GM19328 (cell line): ENCODE data around the gene CCND1.

Experiments
- ATAC-seq: cut with Tn5 transposase; IDR thresholded peaks from one replicate; pipeline ENCODE4 v1.9.1; 2021; ENCODE audit warnings: mild to moderate bottlenecking, moderate library complexity; ENCODE audit not compliant: unreplicated experiment

Gene CCND1

GRCh38 chr11:69640995-69641581, at the start of gene CCND1:
Gene CCND1, plus strand, starts transcription at chr11:69641156. Its CDS starts 158 bp downstream, at chr11:69641314.
- ATAC-seq: no peak

- no peak for ATAC-seq
Observed at GRCh38 chr11:69592986-69593650, 47.8 kb upstream of the CCND1 start.

GRCh38 chr11:69593851-69594250, 47.1 kb upstream of the CCND1 start:
- no peak for ATAC-seq

GRCh38 chr11:69594481-69594880, 46.5 kb upstream of the CCND1 start:
- ATAC-seq: no peak

- ATAC-seq: no peak
Observed at GRCh38 chr11:69595805-69596665, 44.9 kb upstream of the CCND1 start.

GRCh38 chr11:69598147-69598546, 42.8 kb upstream of the CCND1 start:
- no peak for ATAC-seq

- ATAC-seq: no peak
Observed at GRCh38 chr11:69599502-69599901, 41.5 kb upstream of the CCND1 start.

- no peak for ATAC-seq
Observed at GRCh38 chr11:69600001-69600400, 41.0 kb upstream of the CCND1 start.

GRCh38 chr11:69601011-69601975, 39.7 kb upstream of the CCND1 start:
- ATAC-seq: no peak

- ATAC-seq: no peak
Observed at GRCh38 chr11:69603111-69603836, 37.7 kb upstream of the CCND1 start.

GRCh38 chr11:69604055-69604454, 36.9 kb upstream of the CCND1 start:
- ATAC-seq: no peak

- ATAC-seq: no peak
Observed at GRCh38 chr11:69605737-69606526, 35.0 kb upstream of the CCND1 start.

GRCh38 chr11:69609351-69609750, 31.6 kb upstream of the CCND1 start:
- no peak for ATAC-seq

GRCh38 chr11:69611548-69612526, 29.1 kb upstream of the CCND1 start:
- ATAC-seq: no peak

- no peak for ATAC-seq
Observed at GRCh38 chr11:69613594-69613993, 27.4 kb upstream of the CCND1 start.

- no peak for ATAC-seq
Observed at GRCh38 chr11:69614085-69614484, 26.9 kb upstream of the CCND1 start.

- ATAC-seq: no peak
Observed at GRCh38 chr11:69615545-69616278, 25.2 kb upstream of the CCND1 start.
